Erythroblast (primary cell): Measurements from ENCODE around the gene TMEM51.

Experiments used
- GATA1 ChIP-seq: IDR thresholded peaks from 2 replicates; pipeline ENCODE4 v1.6.1; 2011; ENCODE audit warnings: low read depth, mild to moderate bottlenecking, control low read depth, low read length, moderate library complexity
- POLR2A ChIP-seq: IDR thresholded peaks from 2 replicates; pipeline ENCODE4 v1.6.1; 2011; ENCODE audit warnings: mild to moderate bottlenecking, low read length

- TF ChIP-seq POLR2A, result no peak
- TF ChIP-seq GATA1, result no peak
Measured at GRCh38 chr1:15201849-15202551, 48.5 kb downstream of the TMEM51 start.
